Muscle layer of colon (tissue), 2 donors: ENCODE measurements around the gene RAMP1.
"Not testable (repeated sequence)": the region's sequence is repeated elsewhere in the genome, so short reads cannot be mapped to it uniquely, and the experiment has no call there.

Experiments used
- H3K27ac ChIP-seq: one replicate; pipeline ENCODE4 v1.7.0; 2013; ENCODE audit warnings: low read depth, mild to moderate bottlenecking, low read length, moderate library complexity
- H3K27me3 ChIP-seq, 2 donors: one replicate each; pipeline ENCODE4 v1.7.0; 2013; ENCODE audit warnings: low read length in 2 of 2, mild to moderate bottlenecking in 2 of 2; ENCODE audit not compliant: insufficient read depth in 2 of 2, control insufficient read depth in 1 of 2
- H3K36me3 ChIP-seq: one replicate; pipeline ENCODE4 v1.7.0; 2013; ENCODE audit warnings: mild to moderate bottlenecking, low read length; ENCODE audit not compliant: insufficient read depth
- H3K4me1 ChIP-seq: one replicate; pipeline ENCODE4 v1.7.0; 2013; ENCODE audit warnings: mild to moderate bottlenecking, low read length; ENCODE audit not compliant: insufficient read depth
- H3K4me3 ChIP-seq, 2 donors: one replicate each; pipeline ENCODE4 v1.7.0; 2013; ENCODE audit warnings: low read length in 2 of 2, low read depth in 1 of 2, mild to moderate bottlenecking in 1 of 2, moderate library complexity in 1 of 2
- H3K9ac ChIP-seq: one replicate; pipeline ENCODE4 v1.7.0; 2013; ENCODE audit warnings: low read length
- H3K9me3 ChIP-seq: one replicate; pipeline ENCODE4 v1.7.0; 2013; ENCODE audit warnings: mild to moderate bottlenecking, low read length
- donor health status: abdominal sarcoma.
- donor health status: Adenocarcinoma of cecum.

Gene RAMP1

GRCh38 chr2:237951354-237951753 lies 91.9 kb downstream of the RAMP1 start:
- H3K36me3 ChIP-seq, H3K4me3 ChIP-seq, H3K9me3 ChIP-seq, H3K4me1 ChIP-seq, H3K27ac ChIP-seq, H3K9ac ChIP-seq: not testable (repeated sequence)
- H3K27me3 ChIP-seq, result peaks cover 0 to 14% of the 10 kb centered on the region in 2 donors

DNA sequence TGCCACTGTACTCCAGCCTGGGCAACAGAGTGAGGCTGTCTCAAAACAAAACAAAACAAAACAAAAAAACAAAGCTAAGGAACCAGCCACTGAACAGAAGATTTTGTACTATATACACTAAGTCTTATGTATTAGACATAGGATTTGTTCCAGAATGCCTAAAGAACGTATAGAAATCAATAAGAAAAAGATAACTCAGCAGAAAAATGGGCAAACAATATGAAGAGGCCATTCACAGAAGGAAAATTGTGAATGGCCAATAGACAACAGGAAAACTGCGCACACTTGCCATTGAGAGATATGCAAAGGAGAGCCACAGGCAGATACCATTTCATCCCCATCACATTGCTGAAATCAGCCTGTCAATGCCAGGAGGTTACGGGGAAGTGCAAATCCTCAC lies 92.5 kb downstream of the RAMP1 start:
- Histone ChIP-seq H3K4me3 (no peak overlapping the region), H3K27me3 (peaks cover 0 to 14% of the 10 kb centered on the region in 2 donors), H3K4me1 (no peaks in the 10 kb centered on the region), H3K9ac (no peak overlapping the region), H3K9me3 (no peaks in the 10 kb centered on the region), H3K36me3 (no peaks in the 10 kb centered on the region), H3K27ac (no peak overlapping the region)

- Histone ChIP-seq H3K27me3 (peaks cover 0 to 14% of the 10 kb centered on the region in 2 donors), H3K9me3 (no peaks in the 10 kb centered on the region), H3K36me3 (no peaks in the 10 kb centered on the region), H3K4me3 (no peak overlapping the region), H3K9ac (no peak overlapping the region), H3K4me1 (no peaks in the 10 kb centered on the region), H3K27ac (no peak overlapping the region)
Observed at GRCh38 chr2:237952851-237953250, 93.4 kb downstream of the RAMP1 start.

- Histone ChIP-seq H3K36me3 (no peaks in the 10 kb centered on the region), H3K9ac (no peak overlapping the region), H3K9me3 (no peaks in the 10 kb centered on the region), H3K4me3 (peak overlapping the region in 1 of 2 donors; percentile 2), H3K4me1 (no peaks in the 10 kb centered on the region), H3K27ac (no peak overlapping the region), H3K27me3 (peaks cover 0 to 14% of the 10 kb centered on the region in 2 donors)
Observed at GRCh38 chr2:237955640-237956401, 96.4 kb downstream of the RAMP1 start.

- H3K27me3 ChIP-seq, result peaks cover 0 to 14% of the 10 kb centered on the region in 2 donors
- no peak overlapping the region for H3K27ac ChIP-seq
- H3K36me3 ChIP-seq, result no peaks in the 10 kb centered on the region
- no peaks in the 10 kb centered on the region for H3K9me3 ChIP-seq
- no peak overlapping the region for H3K9ac ChIP-seq
- no peak overlapping the region for H3K4me3 ChIP-seq
- H3K4me1 ChIP-seq, result no peaks in the 10 kb centered on the region
Observed at GRCh38 chr2:237956402-237956736, 96.9 kb downstream of the RAMP1 start.

GRCh38 chr2:237961637-237962036 lies 102.2 kb downstream of the RAMP1 start:
- Histone ChIP-seq H3K27me3 (no peaks in the 10 kb centered on the region), H3K4me1 (peaks cover 3% of the 10 kb centered on the region), H3K27ac (no peak overlapping the region), H3K4me3 (no peak overlapping the region), H3K9me3 (no peaks in the 10 kb centered on the region), H3K9ac (no peak overlapping the region), H3K36me3 (no peaks in the 10 kb centered on the region)
